ENCODE data around the gene DRAP1.

The DRAP1 gene

GRCh38 chr11:65919141-65919572, at the start of gene DRAP1:
Gene DRAP1 (plus strand): TSS chr11:65919426. CDS start chr11:65919502, 76 bp downstream.
- no peak for TF ChIP-seq CTCF (IDR thresholded peaks at IDR 0.05; ENCODE audit: insufficient read depth, low read length, missing control alignments)
- ChIA-PET CTCF (interaction anchor here (2.1 to 4.4 kb wide), 3 partner anchors 30 to 35 kb away, joined by 9 to 28 read pairs (median 20); partner anchors contain the start of genes CCDC85B and FIBP), POLR2A (interaction anchor here (0.9 to 7.1 kb wide), 2 partner anchors 20 to 28 kb away, joined by 3 to 127 read pairs; partner anchors contain the start of genes CCDC85B and FIBP)
- peak within 1 kb of the TSS; percentile 92 for H3K4me3 ChIP-seq (ENCODE audit: low read depth, low read length)
- peak; percentile 82 for DNase-seq (ENCODE audit: low read depth, low spot score)

DNA sequence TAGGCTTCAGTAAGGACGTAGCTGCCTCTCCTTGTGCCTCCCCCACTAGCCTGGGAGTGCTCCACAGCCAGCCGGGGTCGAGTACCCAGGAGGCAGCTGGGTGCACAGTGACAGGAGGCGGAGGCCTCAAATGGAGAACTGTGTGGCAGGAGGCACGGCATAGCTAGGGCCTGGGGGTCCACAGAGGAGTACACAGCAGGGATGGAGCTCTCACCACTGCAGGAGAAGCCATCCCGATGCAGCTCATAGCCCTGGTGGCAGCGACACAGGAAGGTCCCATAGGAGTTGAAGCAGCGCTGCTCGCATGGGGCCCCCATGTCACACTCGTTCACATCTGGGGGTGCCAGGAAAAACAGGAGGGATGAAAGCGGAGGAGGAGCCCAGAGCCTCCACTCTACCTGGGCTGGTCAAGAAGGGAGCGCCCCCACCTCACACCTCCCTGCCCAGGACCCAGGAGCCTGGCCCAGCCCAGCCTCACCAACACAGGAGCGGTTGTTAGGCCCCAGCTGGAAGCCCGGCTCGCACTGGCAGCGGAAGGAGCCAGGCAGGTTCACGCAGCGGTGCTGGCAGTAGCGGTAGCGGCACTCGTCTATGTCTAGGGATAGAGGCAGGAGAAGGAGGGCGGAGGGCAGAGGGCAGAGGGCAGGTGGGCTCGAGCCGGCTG, 49.5 kb upstream of the DRAP1 start:
- POLR2A ChIA-PET: interaction anchor here (1.4 to 6.8 kb wide), 2 partner anchors 10 to 21 kb away, joined by 5 to 103 read pairs; partner anchors contain the start of genes CCDC85B, CFL1 and MUS81
- CTCF ChIA-PET: interaction anchor here (0.8 to 33.3 kb wide), 6 partner anchors 9 to 158 kb away, joined by 3 to 1090 read pairs (median 90); partner anchors contain the start of genes CCDC85B, FIBP, KAT5 and MUS81
- DNase-seq (ENCODE audit: low read depth, low spot score): no peak
- TF ChIP-seq CTCF (IDR thresholded peaks at IDR 0.05; ENCODE audit: insufficient read depth, low read length, missing control alignments): no peak
- H3K4me3 ChIP-seq (ENCODE audit: low read depth, low read length): no peak overlapping the region

DNA sequence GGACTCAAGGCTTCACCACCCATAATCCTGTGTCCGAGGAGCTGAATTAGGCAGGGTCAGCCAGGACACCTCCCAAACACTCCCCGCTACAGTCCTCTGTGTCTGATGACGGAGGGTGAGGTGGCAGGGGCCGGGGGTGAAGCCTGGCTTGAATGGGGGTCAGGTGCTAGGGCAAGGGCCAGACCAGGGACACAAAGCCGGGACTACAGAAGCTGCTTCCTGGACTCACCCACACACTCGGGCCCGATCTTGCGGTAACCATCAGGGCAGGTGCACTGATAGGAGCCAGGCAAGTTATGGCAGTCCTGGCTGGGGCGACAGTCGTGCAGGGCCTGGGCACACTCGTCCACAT, 48.9 kb upstream of the DRAP1 start:
- no peak for DNase-seq (ENCODE audit: low read depth, low spot score)
- H3K4me3 ChIP-seq (ENCODE audit: low read depth, low read length): peak overlapping the region; percentile 80
- CTCF ChIA-PET: interaction anchor here (0.8 to 33.3 kb wide), 6 partner anchors 9 to 159 kb away, joined by 3 to 1090 read pairs (median 90); partner anchors contain the start of genes CCDC85B, FIBP, KAT5 and MUS81
- TF ChIP-seq CTCF (IDR thresholded peaks at IDR 0.05; ENCODE audit: insufficient read depth, low read length, missing control alignments): no peak
- POLR2A ChIA-PET: interaction anchor here (1.4 to 6.8 kb wide), 2 partner anchors 10 to 21 kb away, joined by 5 to 103 read pairs; partner anchors contain the start of genes CCDC85B, CFL1 and MUS81

GRCh38 chr11:65870706-65871681, 48.2 kb upstream of the DRAP1 start:
- ChIA-PET POLR2A (interaction anchor here (0.6 to 6.8 kb wide), 15 partner anchors 8 to 45 kb away, joined by 3 to 103 read pairs (median 4); partner anchors contain the start of genes CCDC85B, CFL1, FIBP and MUS81), CTCF (interaction anchor here (0.8 to 33.3 kb wide), 12 partner anchors 8 to 229 kb away, joined by 3 to 1090 read pairs (median 4); partner anchors contain the start of genes CCDC85B, FIBP, KAT5 and MUS81)
- H3K4me3 ChIP-seq (ENCODE audit: low read depth, low read length): peak overlapping the region; percentile 80
- no peak for TF ChIP-seq CTCF (IDR thresholded peaks at IDR 0.05; ENCODE audit: insufficient read depth, low read length, missing control alignments)
- DNase-seq (ENCODE audit: low read depth, low spot score): no peak

DNA sequence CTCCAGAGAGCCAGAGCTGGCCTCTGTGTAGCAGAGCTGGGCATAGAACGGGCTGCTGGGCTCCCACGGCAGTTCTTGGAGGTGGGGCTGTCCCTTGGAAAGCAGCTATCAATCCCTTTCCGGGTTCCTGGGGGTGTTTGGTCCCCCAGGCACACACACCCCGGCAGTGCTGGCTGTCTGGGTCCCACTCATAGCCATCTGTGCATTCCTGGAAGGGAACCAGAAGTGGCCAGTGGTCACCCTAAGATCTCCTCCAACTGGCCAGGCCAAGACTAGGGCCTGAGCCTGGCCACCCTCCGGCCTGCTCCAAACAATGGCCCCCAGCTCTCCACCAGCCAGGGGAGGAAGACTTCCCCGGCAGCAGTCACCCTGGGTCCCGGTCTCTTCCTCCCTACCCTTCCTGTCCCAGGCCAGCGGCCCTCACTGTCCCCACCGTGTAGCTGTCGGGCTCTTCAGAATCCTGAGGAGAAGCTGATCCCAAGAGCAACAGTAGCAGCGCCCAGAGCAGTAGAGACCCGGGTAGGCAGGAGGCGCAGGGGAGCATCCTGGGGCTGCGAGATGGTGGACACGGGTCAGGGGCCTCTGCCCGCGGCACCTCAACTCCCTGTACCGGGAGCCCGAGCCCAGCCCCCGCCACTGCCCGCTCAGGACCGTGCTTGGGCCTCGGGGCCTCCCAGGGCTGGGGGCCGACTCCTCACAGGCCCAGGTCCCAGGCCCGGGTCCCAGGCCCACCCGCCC, 47.2 kb upstream of the DRAP1 start:
- CTCF ChIA-PET: interaction anchor here (0.9 to 33.3 kb wide), 9 partner anchors 11 to 230 kb away, joined by 3 to 1090 read pairs (median 5); partner anchors contain the start of genes CCDC85B, FIBP, KAT5 and MUS81
- H3K4me3 ChIP-seq (ENCODE audit: low read depth, low read length): peak overlapping the region; percentile 80

More for the DNA sequence above, 47.2 kb upstream of the DRAP1 start:
- DNase-seq (ENCODE audit: low read depth, low spot score): no peak
- POLR2A ChIA-PET: interaction anchor here (0.9 to 6.8 kb wide), 15 partner anchors 9 to 131 kb away, joined by 3 to 103 read pairs (median 4); partner anchors contain the start of genes BANF1, CFL1, FIBP and MUS81
- peak; percentile 40 for TF ChIP-seq CTCF (IDR thresholded peaks at IDR 0.05; ENCODE audit: insufficient read depth, low read length, missing control alignments)

Data from AG04449 (cell line).